Keratinocyte (primary cell): ENCODE measurements around the gene SWT1.

ENCODE experiments used
- EZH2 ChIP-seq: IDR thresholded peaks from one replicate; pipeline ENCODE4 v1.6.1; 2012; ENCODE audit warnings: inconsistent platforms, mild to moderate bottlenecking, low read length, moderate library complexity
- TF ChIP-seq, protein P1 (sequence below), 3 experiments: IDR thresholded peaks in 1 of 3; conservative IDR thresholded peaks in 1 of 3; optimal IDR thresholded peaks in 1 of 3; 2 replicates in 2 of 3; 3 replicates in 1 of 3; pipeline versions ENCODE3 to v1.5.1; 2011; ENCODE audit warnings: low read length in 3 of 3, mild to moderate bottlenecking in 3 of 3, moderate library complexity in 2 of 3, control low read depth in 1 of 3, inconsistent platforms in 1 of 3; ENCODE audit not compliant: insufficient read depth in 2 of 3; ENCODE audit errors: extremely low read depth in 1 of 3

DNA sequence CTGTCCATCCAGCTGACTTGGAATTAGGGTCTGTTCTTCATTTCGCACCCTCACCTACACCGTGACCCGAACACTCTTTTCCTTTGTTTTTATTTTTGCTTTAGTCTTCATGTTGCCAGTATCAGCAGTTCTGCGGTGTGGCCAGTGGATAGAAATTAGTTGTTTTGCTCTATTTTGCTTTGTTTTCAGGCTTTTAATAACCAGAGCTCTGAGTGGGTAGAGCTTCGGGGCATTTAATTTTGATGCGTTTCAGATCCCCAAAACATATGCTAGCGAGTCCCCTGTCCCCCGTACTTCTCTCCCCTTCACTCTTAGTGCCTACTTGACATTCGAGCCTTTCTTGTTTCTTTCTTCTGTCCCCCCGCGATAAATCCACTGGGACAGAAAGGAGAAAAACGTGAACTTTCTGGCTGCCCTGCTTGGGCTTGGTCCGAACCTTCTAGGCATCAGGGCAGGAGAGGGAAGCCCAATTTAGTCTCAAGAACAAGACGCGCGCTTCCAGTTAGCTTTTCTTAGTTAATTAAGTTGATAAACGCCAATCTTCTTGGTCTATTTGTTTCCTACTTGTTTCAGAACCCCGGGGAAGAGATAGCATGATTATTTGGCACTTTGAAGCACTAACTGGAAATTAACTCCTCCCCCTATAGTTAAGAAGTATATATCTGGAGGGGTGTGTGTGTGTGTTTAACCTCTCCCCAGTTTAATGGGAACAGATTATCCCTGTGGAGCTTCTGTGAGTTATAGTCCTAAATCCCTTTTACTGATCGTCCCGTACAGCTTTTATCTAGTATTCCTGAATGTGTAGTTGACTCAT lies 839 bp downstream of the SWT1 start:
- TF ChIP-seq EZH2, result no peak
- TF ChIP-seq, protein P1, sequence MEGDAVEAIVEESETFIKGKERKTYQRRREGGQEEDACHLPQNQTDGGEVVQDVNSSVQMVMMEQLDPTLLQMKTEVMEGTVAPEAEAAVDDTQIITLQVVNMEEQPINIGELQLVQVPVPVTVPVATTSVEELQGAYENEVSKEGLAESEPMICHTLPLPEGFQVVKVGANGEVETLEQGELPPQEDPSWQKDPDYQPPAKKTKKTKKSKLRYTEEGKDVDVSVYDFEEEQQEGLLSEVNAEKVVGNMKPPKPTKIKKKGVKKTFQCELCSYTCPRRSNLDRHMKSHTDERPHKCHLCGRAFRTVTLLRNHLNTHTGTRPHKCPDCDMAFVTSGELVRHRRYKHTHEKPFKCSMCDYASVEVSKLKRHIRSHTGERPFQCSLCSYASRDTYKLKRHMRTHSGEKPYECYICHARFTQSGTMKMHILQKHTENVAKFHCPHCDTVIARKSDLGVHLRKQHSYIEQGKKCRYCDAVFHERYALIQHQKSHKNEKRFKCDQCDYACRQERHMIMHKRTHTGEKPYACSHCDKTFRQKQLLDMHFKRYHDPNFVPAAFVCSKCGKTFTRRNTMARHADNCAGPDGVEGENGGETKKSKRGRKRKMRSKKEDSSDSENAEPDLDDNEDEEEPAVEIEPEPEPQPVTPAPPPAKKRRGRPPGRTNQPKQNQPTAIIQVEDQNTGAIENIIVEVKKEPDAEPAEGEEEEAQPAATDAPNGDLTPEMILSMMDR (optimal IDR thresholded peaks at IDR 0.05 in 1 of 3, IDR thresholded peaks at IDR 0.05 in 1 of 3, conservative IDR thresholded peaks at IDR 0.05 in 1 of 3; ENCODE audit: extremely low read depth in 1 of 3, insufficient read depth in 2 of 3, low read length in 3 of 3), result no peak
